Measurements from ENCODE around the gene FOXL3.
A peak's percentile ranks its signal among the peaks of the same experiment; 100 is the strongest.

Gene FOXL3

DNA sequence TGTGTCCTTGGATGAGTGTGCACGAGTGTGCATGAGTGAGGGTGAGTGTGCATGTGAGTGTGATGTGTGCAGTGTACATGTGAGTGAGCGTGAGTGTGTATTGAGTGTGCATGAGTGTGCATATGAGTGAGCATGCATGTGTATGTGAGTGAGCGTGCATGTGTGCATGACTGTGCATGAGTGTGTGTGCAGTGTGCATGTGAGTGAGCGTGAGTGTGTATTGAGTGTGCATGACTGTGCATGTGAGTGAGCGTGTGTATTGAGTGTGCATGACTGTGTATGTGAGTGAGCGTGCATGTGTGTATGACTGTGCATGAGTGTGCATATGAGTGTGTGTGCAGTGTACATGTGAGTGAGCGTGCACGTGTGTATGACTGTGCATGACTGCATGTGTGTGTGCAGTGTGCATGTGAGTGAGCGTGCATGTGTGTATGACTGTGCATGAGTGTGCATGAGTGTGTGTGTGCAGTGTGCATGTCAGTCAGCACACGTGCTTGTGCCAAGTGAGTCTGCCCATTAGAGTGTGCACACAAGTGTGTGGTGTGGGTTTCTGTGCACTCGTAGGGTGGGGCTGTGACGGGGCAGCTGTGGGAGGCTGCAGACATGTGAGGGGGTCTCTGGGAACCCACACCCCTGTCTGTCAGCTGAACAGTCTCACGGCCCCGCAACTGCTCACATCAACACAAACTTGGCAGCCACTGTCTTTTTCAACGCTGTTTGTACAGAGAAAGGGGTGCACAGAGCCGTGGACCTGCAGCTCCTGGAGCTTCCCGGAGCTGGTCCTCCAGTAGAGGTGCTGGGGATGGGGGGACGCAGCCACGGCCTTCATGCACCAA lies 14.8 kb downstream of the FOXL3 start:
- no peak for DNase-seq

DNA sequence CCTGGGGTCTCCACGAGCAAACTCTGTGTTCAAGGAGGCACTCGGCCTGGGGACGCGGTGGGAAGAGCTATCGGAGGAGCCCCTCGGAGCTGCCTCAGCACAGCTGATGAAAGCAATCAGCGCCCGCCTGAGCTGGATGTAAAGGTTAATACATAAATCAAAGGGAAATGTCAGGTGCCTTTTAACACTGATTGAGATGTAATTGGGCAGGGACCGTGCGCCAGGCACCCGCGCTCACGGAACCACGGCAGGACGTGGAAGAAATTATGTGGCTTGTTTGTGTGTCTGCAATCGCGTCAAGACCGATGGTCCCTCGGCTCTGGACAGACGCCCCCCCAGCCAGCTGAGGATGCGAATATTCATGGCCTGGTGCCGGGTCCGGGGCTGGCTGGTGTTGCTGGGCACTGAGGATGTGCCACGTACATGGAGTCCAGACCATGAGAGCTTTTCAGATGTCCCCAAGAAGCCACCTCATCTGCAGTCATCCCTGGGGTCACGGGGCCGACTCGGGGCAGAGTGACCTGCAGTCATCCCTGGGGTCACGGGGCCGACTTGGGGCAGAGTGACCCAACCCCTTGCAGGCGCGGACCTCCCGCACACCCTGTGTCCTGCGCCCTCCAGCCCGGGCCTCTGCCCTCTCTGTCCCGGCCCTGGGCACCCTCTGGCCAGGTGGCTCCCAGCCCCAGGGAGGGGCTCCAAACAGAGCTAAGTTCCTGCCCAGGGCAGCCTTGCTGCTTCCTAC lies 15.6 kb downstream of the FOXL3 start:
- no peak for DNase-seq

DNA sequence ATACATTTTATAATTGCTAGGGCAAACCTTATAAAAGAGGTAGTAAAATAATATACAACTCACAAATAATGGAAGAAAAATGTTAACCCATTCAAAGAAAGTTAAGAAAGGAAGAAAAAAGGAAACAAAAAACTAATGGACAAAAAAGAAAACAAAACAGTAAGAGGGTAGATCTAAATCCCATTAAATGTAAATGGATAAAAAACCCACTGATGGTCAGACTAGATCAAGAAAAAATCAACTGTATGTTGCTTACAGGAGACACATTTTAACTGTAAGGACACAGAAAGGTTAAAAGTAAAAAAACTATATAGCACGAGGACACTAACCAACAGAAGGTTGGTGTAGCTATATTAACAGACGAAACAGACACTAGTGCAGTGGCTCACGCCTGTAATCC lies 18.0 kb downstream of the FOXL3 start:
- no peak for DNase-seq

DNA sequence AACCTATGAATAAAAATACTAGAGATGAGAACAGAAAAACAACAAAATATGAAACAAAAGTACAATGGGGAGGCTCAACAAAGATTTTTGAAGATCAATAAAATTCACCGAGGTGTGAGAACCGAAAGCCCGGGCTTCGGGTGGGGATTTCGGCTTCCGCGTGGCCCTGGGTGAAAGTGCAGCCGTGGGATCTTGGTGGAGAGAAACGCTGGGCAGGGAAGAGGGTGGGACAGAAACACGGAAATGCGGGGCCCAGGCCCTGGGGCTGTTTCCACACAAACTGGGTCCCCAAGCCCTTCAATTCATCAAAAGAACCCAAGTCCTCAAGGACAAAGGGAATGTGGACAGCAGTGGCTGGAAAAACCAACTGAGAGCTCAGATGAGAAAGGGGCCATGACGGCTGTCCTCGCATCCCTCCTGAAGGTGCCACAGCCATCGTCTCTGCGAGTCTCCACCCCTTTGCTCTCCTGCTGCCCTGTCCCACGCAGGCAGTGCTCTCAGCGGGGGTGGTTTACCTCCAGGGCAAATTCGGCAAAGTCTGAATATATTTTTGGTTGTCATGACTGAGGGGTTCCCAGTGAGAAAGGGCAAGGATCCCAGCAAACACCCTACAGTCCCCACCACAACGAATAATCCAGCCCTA lies 19.7 kb downstream of the FOXL3 start:
- DNase-seq, result no peak

DNA sequence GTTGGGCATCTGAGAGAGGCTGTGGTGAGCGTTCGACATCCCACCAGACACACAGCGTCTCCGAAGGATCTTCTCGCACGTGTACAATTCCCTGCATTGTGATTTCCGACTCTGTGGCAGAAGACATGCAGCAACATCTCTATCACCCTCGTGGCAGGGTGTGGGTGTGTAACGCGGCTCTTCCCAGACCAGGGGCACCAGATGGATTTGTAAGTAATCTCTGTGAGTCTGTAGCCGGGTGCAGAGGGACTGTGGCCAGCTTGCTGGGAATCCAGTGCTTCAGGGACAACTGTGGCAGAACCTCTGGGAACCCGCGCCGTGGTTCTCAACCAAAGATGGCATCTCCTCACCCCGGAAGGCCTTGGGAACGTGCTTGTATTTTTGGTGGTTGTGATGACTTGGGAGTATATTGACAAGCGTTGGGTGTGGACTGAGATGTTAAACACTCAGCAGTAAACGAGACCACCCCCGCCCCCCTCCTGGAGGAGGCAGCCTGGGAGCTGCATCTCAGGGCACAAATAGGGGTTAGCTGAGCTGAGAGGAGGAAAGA lies 21.2 kb downstream of the FOXL3 start:
- DNase-seq, result no peak

DNA sequence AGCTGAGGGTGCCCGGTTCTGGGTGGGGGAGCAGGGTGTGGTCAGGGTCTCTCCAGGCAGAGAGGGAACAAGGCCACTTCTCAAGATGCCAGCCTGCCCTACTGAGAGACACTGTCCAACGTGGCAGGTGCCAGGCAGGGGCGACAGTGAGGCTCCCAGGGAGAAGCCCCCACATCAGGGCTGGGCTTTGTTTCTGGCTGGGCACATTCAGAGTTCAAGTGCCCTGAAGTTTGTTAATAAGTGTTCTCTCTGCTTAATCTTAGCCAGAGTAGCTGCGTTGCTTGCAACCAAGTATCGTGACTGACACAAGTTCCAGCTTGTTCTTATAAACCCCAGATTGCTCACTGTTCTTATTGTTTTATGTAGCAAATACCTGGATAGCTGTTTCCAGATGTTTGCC lies 21.8 kb downstream of the FOXL3 start:
- no peak for DNase-seq

DNA sequence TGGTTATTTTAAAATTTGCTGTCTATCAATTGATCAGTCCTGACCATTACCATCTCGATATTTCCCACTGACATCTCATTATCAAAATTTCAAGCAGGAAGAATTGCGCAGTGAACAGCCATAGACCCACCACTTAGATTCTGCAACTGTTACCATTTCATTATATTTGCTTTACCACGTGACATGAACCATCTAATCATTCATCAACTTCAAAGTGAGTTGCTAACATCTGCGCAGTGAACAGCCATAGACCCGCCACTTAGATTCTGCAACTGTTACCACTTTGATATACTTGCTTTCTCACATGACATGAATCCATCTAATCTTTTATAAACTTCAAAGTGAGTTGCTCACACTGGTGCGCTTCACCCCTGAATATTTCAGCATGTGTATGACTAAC lies 22.5 kb downstream of the FOXL3 start:
- DNase-seq, result no peak

DNA sequence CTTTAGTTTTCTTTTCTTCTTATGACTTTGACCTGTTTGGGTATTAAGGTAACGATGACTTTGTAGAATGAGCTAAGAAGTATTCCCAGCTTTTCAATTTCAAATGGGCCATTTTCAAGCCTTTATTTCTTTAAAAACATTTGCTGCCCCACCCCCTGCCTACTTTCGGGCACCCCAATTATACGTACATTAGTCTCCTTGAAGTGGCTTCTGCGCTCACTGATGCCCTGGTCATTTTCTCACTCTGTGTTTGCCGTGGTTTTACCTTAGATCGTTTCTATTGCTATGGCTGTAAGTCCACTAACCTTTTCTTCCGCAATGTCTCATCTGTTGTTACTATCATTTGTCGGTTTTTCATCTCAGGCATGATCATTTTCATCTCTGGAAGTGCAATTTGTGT lies 24.9 kb downstream of the FOXL3 start:
- no peak for DNase-seq

DNA sequence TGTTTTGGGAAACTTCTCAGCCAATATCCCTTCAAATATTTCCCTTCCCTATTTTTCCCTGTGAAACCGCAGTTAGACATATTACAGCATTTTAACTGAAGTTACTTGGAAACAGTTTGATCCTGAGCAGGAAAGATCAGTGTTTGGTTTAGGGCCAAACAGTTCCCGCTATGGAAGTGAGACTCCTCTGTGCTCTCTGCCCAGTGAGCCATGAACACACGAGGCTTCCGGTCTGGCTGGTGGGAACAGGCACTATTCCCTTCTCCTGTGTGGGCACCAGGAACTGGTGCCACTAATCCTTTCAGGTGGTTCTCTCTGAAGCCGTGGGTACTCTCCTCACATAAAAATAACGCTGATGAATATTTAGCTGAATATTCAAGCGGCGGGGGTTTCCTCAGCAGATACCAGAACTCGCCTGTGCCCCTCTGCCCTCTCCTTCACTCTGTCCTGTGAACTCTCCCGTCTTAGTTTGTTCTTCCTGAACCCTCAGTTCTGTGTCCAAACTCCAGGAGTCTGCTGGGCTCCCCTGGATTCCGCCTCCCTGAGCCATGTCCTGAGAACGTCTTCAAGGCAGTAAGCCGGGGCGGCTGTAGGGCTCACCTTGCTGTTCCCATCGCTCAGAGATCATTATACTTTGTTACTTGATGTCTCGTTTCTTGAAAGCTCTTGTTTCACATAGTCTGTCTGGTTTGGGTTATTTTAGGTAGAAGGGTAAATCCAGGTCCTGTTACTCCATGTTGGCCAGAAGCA lies 25.7 kb downstream of the FOXL3 start:
- no peak for DNase-seq

DNA sequence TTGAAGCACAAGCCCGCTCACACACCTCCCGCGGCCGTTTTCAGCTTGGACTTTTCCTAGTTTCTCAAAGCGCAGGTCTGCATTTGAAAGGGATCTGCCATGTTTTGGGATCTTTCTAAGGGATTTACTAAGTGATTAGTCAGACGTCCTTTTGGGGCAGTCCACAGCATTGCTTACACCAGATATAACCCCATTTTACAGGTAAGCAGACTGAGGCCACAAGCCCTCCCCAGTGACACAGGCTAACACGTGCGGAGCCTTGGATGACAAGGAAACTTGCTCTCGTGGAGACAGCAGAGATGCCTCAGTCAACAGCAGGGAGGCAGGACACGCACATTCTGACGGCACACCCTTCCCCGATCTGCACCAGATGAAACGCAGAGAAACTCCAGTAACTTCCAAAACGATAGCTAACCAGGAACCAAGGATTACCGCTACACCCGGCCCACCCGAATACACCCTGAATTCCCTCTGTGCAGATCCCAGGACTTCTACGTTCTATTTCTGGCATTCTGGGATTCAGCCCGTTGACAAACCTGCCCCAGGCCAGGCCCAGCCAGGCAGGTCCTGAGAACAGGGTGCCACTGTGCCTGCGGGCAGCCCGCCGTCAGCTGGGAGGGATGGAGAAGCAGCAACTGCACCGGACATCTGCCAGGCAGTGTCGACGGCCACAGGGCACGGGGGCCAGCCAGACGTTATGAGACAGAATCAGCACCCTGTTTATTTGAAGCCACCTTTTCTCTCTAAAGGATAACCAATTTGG lies 27.9 kb downstream of the FOXL3 start:
- no peak for DNase-seq

DNA sequence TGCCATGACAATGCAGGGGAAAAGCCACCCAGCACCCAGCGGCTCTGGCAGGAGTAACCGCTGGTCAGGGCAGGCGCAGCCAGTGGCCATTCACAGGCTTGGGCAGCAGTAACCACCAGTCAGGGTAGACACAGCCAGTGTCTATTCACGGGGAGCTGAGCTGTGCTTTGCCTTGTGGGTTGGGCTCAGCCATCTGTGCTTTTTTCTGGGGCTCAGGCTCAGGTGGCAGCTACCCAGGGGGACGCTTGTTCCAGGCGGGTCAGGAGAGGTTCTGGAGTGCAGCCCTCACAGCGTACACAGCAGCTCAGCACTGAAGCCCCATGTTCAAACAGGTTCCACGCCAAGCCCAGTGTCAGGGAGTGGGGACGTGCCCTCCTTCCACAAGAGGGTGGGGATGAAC lies 28.5 kb downstream of the FOXL3 start:
- no peak for DNase-seq

DNA sequence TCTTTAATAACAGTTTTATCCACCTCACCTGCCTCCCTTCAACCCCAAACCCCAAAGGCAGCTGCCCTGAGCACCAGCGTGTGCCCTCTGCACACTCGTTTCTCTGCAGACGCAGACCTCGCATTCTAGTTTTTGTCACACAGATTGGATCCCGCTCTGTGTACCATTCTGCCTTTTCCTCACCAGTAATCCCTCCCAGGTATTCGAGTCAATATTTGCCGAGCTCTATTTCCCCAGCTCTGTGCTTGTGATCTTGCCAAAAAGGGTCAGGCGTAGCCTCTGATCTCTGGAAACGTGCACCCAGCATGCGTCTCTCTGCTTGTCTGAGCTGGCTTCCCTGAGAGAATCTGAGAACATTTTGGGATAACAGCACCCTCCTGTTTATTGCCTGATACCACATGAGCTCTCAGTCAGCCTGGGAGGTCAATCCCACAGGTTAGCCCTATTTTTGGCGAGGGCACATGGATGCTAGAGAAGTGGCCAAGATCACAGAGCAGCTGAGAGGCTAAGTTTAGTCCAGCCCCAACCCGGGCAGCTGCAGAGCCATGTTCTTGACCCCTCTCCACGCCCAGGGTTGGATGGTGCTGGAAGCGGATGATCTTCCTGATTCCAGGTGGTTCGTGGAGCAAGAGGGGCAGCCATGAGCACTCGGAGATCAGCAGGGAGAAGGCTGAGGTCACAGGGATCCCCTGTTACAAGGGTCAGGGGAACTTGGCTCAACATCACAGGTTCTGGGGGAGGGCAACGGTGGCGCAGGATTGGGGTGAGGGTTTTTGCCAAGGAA lies 29.1 kb downstream of the FOXL3 start:
- no peak for DNase-seq

DNA sequence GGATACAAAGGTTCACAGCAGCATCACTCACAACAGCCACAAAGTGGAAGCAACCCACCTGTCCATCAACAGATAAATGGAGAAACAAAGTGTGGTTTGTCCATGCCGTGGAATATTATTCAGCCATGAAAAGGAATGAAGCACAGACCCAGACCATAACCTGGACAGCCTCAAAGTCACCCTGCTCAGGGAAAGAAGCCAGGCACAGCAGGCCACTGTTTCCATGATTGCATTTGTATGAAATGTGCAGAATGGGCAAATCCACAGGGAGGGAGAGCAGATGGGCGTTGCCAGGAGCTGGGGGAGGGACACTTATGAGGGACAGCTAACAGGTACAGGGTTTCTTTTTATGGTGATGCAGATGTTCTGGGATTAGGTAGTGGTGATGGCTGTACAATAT lies 30.3 kb downstream of the FOXL3 start:
- DNase-seq, result no peak

DNA sequence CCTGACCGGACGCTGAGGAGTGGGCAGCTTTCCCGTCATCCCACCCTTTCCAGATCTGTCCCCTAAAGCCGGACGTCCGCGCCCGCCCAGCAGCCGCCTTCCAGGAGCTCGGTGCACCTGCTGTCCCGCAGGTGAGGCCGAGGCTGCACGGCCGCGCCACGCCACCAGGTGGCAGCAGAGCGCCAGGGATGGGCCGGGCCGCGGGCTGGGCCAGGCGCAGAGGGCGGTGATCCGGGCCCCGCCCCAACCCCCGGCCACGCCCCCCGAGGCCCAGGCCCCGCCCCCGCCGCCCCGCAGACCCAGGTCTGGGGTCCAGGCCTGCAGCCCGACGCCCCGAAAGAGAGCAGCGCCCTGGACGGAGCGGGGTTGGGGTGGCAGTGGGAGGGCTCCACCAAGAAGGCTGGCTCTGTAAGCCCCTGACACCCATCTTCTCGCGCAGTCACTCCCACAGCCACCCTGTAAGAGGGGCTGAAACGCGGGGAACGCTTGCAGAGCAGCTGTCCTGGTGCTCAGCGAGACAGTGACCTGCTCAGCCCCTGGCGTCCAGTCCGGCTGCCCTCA lies 32.2 kb downstream of the FOXL3 start:
- DNase-seq, result peak; percentile 18

DNA sequence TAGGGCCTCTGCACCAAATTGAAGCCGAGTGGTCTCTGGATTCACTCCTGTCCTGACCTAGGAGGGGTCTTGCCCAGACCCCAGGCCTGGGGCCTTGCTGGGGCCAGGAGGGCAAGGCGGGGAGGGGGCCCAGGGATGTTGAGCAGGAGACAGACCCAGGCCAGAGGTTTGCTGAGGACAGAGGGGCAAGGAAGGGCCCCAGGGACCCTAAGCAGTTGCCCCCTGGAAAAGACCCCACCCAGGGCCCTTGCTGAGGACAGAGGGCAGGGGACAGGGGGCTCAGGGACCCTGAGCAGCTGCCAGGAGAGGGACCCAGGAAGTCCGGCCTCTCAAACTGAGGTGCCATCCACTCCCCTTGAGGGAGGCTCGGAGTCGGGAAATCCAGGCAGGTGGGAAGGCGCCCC lies 32.7 kb downstream of the FOXL3 start:
- DNase-seq, result no peak

DNA sequence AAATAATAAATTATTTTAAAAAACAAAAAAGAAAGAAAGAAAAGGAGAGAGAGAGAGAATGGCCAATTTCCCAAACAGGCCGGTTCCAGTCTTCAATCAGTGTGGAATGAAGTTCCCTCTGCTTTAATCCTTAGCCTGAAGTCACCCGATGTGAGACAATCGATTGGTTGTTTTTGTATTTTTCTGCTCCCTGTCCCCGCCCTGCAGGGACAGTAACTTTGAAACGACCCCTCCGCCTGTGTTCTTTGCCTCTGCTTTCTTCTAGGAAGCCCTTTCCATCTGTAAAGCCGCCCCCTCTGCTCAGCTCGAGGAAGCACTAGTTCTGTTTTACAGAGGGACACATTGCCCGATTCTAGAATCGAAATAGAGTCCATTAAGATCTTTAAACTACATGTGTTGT lies 33.4 kb downstream of the FOXL3 start:
- no peak for DNase-seq

DNA sequence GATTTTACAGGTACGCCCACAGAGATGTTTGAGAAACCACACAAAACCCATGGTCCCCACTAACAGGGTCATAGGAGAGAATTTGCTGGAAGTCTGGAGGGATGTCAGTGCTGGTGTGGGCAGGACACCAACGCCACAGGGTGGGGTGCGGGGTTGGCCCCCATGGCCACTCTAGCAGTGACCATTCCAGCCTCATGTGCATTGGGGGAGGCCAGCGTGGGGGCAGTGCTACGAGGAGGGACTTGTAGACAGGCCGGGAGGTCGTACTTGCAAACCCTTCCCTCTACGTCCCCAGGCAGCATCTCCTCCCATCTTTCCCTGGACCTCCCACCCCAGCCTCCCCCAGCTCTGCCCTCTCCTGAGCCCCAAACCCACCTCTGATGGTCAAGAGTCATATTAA lies 34.0 kb downstream of the FOXL3 start:
- DNase-seq, result no peak

DNA sequence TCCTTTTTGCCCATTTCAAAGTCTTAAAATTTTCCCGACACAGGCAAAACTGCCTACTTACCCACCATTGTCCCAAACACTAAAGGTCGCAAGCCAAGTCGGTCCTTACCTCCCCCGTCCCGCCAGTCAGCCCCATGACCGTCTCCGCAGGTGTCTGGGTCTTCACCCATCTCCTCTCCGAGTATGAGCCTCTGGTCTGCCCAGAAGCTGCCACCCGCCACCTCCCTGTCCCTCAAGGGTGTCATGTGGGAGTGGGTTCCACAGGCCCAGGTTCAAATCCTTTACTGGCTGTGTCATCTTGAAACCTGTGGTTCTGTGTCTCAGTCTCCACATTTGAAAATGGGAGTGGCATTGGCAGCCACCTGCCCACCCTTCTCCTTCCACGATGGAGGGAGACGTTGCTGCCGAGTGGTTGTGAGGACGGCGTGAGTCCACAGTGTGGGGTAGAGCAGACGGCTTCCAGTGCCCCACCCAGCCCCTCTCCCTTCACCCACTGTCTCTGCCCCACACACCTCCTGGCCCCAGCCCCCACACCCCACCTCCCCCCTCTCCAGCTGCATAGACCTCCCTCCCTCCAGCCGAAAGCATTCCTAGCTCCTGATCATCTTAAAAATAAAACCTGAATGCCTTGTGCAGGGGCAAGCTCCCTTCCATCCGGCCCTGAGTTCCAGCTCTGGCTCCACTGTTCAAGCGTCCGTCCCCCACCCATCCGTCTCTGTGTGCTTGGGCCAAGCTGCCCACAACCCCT lies 35.3 kb downstream of the FOXL3 start:
- no peak for DNase-seq

DNA sequence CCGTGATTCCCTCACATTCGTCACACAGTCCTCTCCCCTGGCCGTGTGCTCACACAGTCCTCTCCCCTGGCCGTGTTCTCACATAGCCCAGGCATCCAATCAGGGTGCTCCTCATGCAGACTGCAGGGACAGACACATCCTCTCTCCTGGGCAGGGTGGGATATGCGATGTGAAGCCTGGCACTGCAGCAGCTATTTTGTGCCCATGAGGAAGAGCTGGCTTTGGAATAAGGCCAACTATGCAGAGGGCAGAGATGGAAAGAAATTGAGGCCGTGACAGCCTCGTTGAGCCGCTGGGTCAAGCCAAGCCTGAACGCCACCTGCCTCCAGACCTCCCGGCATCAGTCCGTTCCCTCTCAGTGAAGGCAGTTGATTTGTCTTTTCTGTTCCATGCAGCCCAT lies 35.8 kb downstream of the FOXL3 start:
- no peak for DNase-seq

DNA sequence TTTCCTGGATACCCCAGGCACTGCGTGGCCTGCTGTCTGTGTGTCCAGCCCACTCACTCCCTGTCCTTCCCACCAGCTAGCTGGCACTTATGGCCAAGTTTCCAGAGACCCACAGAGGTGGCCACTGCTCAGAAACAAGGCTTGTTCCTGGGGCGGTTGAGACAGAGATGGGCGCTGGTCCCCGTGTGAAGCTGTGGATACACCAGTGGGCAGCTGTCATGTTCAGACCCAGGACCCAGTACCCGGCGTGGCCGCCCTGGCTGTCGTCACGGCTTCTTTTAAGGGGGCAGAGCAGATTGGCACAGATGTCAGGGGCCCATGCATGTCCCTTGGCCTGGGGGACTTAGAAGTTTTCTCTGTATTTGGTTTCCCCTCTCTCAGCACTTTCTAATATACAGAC lies 36.3 kb downstream of the FOXL3 start:
- no peak for DNase-seq

Measured in NK-92 treated with Interleukin-12 subunit alpha and Interleukin-12 subunit beta, amount 100 ng/mL, for 24 hours (cell line).